Breast epithelium (tissue), 4 donors: Measurements from ENCODE around the gene MTCH2. TPM values are rescaled to one million over a fixed set of nuclear protein-coding genes. Genes with fewer than 3 reads are reported as not detected.
"Not testable (repeated sequence)": the region's sequence is repeated elsewhere in the genome, so short reads cannot be mapped to it uniquely, and the experiment has no call there.

Experiments used
- DNase-seq, 2 donors: peaks; one replicate each; pipeline ENCODE4 v3.0.0-alpha.2; 2019; ENCODE audit warnings: low spot score in 2 of 2
- H3K27ac ChIP-seq, 2 donors: fragments of 200-600 bp; sonication (generic) in 1 of 2; one replicate each; pipeline ENCODE4 v1.5.1; 2016 to 2019; ENCODE audit warnings: mild to moderate bottlenecking in 1 of 2
- H3K27me3 ChIP-seq, 2 donors: fragments of 200-600 bp; sonication (generic) in 1 of 2; one replicate each; pipeline versions ENCODE4 v1.5.1 to v1.6.0; 2017 to 2019; ENCODE audit warnings: control low read depth in 1 of 2, mild to moderate bottlenecking in 1 of 2
- H3K36me3 ChIP-seq: fragments of 200-600 bp; one replicate; pipeline ENCODE4 v1.5.1; 2019
- H3K4me1 ChIP-seq, 2 donors: fragments of 200-600 bp; sonication (generic); one replicate each; pipeline ENCODE4 v1.5.1; 2016 to 2019; ENCODE audit warnings: control low read depth in 1 of 2
- H3K4me3 ChIP-seq, 3 donors: fragments of 200-600 bp; sonication (generic); 1 replicate in 2 of 3; 2 replicates in 1 of 3; pipeline ENCODE4 v1.5.1; 2016 to 2019; ENCODE audit warnings: mild to moderate bottlenecking in 3 of 3, moderate library complexity in 2 of 3
- H3K9me3 ChIP-seq, 2 donors: fragments of 200-600 bp; sonication (generic) in 1 of 2; one replicate each; pipeline ENCODE4 v1.5.1; 2016 to 2019; ENCODE audit warnings: control low read depth in 1 of 2
- CTCF ChIP-seq, 3 donors: fragments of 450-650 bp; IDR thresholded peaks; one replicate each; pipeline ENCODE4 v1.5.1; 2016 to 2017; ENCODE audit warnings: antibody characterized with exemption in 3 of 3, mild to moderate bottlenecking in 3 of 3, moderate library complexity in 3 of 3
- POLR2A ChIP-seq: fragments of 450-650 bp; IDR thresholded peaks from one replicate; pipeline ENCODE4 v1.6.1; 2016; ENCODE audit warnings: antibody characterized with exemption, mild to moderate bottlenecking, moderate library complexity
- POLR2AphosphoS5 ChIP-seq, 3 donors: sonication (generic); formaldehyde crosslinking; IDR thresholded peaks; one replicate each; pipeline ENCODE4 v1.6.1; 2017; ENCODE audit warnings: antibody characterized with exemption in 3 of 3
- intact Hi-C: fragments of 100-400 bp; cut with DNase I; formaldehyde crosslinking; loops from one replicate; pipeline ENCODE4 v1.15.1; 2023; ENCODE audit warnings: low total_unique reads
- total RNA-seq, 3 donors: library from RNA; depleted of rRNA; stranded (reverse); fragments of >200 nt; gene quantifications; one replicate each; pipeline ENCODE4 v1.1.0, GENCODE V29; 2016

Gene MTCH2
- total RNA-seq, 3 donors from 2014 or later: 38.7 to 47.5 (median 46.0) TPM

DNA sequence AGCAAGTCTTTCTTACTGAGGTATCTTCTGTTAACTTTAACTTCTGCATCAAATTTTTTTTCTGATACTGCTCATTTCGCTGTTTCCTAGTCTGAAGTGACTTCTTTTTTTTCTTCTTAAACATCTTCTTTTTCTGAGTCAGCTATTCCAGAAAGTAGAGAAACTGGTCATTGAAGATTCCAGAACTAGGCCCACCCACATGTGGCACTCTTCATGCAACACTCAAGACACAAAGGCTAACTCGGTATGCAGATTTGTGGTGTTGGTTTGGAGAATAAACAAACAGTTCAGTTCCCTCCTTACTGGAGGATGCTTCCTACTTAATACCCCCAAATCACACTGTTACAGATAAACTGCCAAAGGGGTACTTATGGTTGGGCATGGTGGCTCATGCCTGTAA lies 25.2 kb upstream of the MTCH2 start:
- Histone ChIP-seq H3K4me1 (no peaks in the 10 kb centered on the region), H3K27ac (no peak overlapping the region), H3K4me3 (no peak overlapping the region), H3K36me3 (no peaks in the 10 kb centered on the region), H3K9me3 (no peaks in the 10 kb centered on the region), H3K27me3 (no peaks in the 10 kb centered on the region)
- intact Hi-C loops: no loop called here
- DNase-seq: no peak
- no peak for TF ChIP-seq POLR2AphosphoS5 (IDR thresholded peaks at IDR 0.05)

- no peaks in the 10 kb centered on the region for H3K27me3 ChIP-seq
- H3K36me3 ChIP-seq: no peaks in the 10 kb centered on the region
- no peak for DNase-seq
- intact Hi-C loops: no loop called here
- H3K4me1 ChIP-seq: no peaks in the 10 kb centered on the region
- H3K4me3 ChIP-seq: no peak overlapping the region
- H3K27ac ChIP-seq: no peak overlapping the region
- no peaks in the 10 kb centered on the region for H3K9me3 ChIP-seq
- TF ChIP-seq CTCF (IDR thresholded peaks at IDR 0.05) (no peak), POLR2A (no peak), POLR2AphosphoS5 (IDR thresholded peaks at IDR 0.05) (no peak)
Measured at GRCh38 chr11:47667135-47667534, 24.8 kb upstream of the MTCH2 start.

DNA sequence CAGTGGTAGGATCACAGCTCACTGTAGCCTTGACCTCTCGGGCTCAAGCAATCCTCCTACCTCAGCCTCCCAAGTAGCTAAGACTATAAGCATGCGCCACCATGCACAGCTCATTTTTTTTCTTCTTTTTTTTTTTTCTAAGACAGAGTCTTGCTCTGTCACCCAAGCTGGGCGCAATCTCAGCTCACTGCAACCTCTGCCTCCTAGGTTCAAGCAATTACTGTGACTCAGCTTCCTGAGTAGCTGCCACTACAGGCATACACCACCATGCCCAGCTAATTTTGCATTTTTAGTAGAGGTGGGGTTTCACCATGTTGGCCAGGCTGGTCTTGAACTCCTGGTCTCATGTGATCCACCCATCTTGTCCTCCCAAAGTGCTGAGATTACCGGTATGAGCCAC lies 22.6 kb upstream of the MTCH2 start:
- H3K36me3 ChIP-seq, H3K27me3 ChIP-seq, H3K4me1 ChIP-seq, intact Hi-C loops, H3K27ac ChIP-seq, H3K4me3 ChIP-seq, H3K9me3 ChIP-seq, DNase-seq: not testable (repeated sequence)

DNA sequence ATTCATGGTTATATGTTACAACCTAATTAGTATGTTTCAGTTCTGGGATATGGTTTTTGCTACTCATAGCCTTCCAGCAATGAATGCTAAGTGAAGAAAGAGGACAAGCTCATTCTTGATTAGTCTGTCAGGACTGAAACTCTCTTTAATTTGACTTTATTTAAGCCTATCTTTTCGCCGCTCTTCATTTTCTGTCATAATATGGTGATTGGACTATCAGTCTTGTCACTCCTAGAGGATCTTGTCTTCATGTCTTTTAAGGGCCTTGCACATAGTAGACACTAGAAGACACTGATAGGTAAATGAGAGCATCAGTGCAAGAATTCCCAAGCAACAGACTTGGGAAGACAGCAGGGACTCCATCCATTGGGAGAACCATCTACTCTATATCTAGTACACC lies 18.9 kb upstream of the MTCH2 start:
- TF ChIP-seq CTCF (IDR thresholded peaks at IDR 0.05) (no peak), POLR2AphosphoS5 (IDR thresholded peaks at IDR 0.05) (no peak), POLR2A (no peak)
- Histone ChIP-seq H3K27me3 (no peaks in the 10 kb centered on the region), H3K4me3 (no peak overlapping the region)

DNA sequence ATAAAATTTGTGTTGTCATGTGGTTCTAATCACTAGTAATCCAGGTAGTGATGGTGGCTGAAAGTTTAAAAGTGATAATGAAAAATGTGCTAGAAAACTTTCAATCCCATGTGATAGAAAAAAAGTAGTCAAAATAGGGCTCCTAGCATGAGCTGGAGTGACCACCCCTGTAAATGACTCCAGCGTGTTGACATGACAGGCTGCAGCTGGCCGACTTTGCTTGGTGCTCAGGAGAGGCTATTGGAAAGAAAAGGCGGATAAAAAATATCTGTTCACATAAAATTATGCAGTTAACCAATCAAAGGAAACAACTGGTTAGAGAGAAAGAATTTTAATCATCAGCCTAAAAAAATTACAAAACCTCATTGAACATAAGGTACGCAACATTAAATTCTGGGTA lies 16.9 kb upstream of the MTCH2 start:
- Histone ChIP-seq H3K27me3 (no peaks in the 10 kb centered on the region), H3K27ac (no peak overlapping the region), H3K4me1 (no peaks in the 10 kb centered on the region), H3K4me3 (no peak overlapping the region), H3K36me3 (no peaks in the 10 kb centered on the region), H3K9me3 (no peaks in the 10 kb centered on the region)
- no peak for TF ChIP-seq CTCF (IDR thresholded peaks at IDR 0.05)
- TF ChIP-seq POLR2AphosphoS5 (IDR thresholded peaks at IDR 0.05): no peak
- no peak for TF ChIP-seq POLR2A
- no peak for DNase-seq
- intact Hi-C loops: no loop called here

More for the DNA sequence above, 18.9 kb upstream of the MTCH2 start:
- H3K9me3 ChIP-seq: no peaks in the 10 kb centered on the region
- no peaks in the 10 kb centered on the region for H3K4me1 ChIP-seq
- no peaks in the 10 kb centered on the region for H3K36me3 ChIP-seq
- no peak for DNase-seq
- intact Hi-C loops: no loop called here
- H3K27ac ChIP-seq: no peak overlapping the region

GRCh38 chr11:47656260-47656885 lies 14.0 kb upstream of the MTCH2 start:
- DNase-seq: no peak
- Histone ChIP-seq H3K27me3 (no peaks in the 10 kb centered on the region), H3K9me3 (no peaks in the 10 kb centered on the region), H3K4me1 (no peaks in the 10 kb centered on the region), H3K4me3 (no peak overlapping the region), H3K27ac (no peak overlapping the region), H3K36me3 (no peaks in the 10 kb centered on the region)
- TF ChIP-seq POLR2AphosphoS5 (IDR thresholded peaks at IDR 0.05) (no peak), POLR2A (no peak), CTCF (IDR thresholded peaks at IDR 0.05) (no peak)
- intact Hi-C loops: no loop called here
